Left lung (tissue), 10 donors: ENCODE results near the gene CPA2. TPM values are rescaled to one million over a fixed set of nuclear protein-coding genes. Genes with fewer than 3 reads are reported as not detected.
"Not testable (repeated sequence)": the region's sequence is repeated elsewhere in the genome, so short reads cannot be mapped to it uniquely, and the experiment has no call there.

Source experiments
- ATAC-seq: fragments of 200-7000 bp; cut with Tn5 transposase; one replicate; pipeline ENCODE4 v1.9.1; 2020; ENCODE audit warnings: moderate library complexity
- DNase-seq, 4 donors: peaks; one replicate each; pipeline ENCODE4 v3.0.0-alpha.2; 2013 to 2020
- H3K27ac ChIP-seq, 2 donors: fragments of 200-600 bp; sonication (generic) in 1 of 2; one replicate each; pipeline versions ENCODE4 v1.5.0 to v1.8.0; 2020 to 2021
- H3K27me3 ChIP-seq, 2 donors: fragments of 200-600 bp; sonication (generic) in 1 of 2; one replicate each; pipeline versions ENCODE4 v1.5.0 to v1.8.0; 2020 to 2021
- H3K36me3 ChIP-seq, 2 donors: fragments of 200-600 bp; sonication (generic) in 1 of 2; one replicate each; pipeline versions ENCODE4 v1.5.0 to v1.8.0; 2020 to 2021
- H3K4me1 ChIP-seq, 2 donors: fragments of 200-600 bp; one replicate each; pipeline ENCODE4 v1.8.0; 2021
- H3K4me3 ChIP-seq, 2 donors: fragments of 200-600 bp; sonication (generic) in 1 of 2; one replicate each; pipeline versions ENCODE4 v1.5.0 to v1.8.0; 2020 to 2021; ENCODE audit warnings: mild to moderate bottlenecking in 1 of 2
- H3K9me3 ChIP-seq, 2 donors: fragments of 200-600 bp; sonication (generic) in 1 of 2; one replicate each; pipeline versions ENCODE4 v1.5.0 to v1.8.0; 2020 to 2021
- intact Hi-C, 2 donors: fragments of 100-400 bp; cut with DNase I; formaldehyde crosslinking; loops; one replicate each; pipeline versions ENCODE4 v1.11.2 to v1.14.2; 2022
- polyA plus RNA-seq, 6 donors: library from polyadenylated mRNA; unstranded; fragments of 120-200 nt; gene quantifications; one replicate each; pipeline ENCODE4 v1.2.1, GENCODE V29; 2013; ENCODE audit not compliant: insufficient read length in 6 of 6
- total RNA-seq, 2 donors: library from RNA; stranded (reverse); fragmentation: NEBNext Ultra II Directional; extraction: Animal tissue kit (Norgen Biotek cat#: 25700); gene quantifications; one replicate each; pipeline ENCODE4 v1.2.1, GENCODE V29; 2021
- TF ChIP-seq, protein P1 (sequence below), 2 donors: fragments of 200-600 bp; sonication (generic) in 1 of 2; IDR thresholded peaks; one replicate each; pipeline versions ENCODE4 v1.5.0 to v1.8.0; 2021; ENCODE audit warnings: antibody characterized with exemption in 2 of 2
- donor health status: DM: no; HTN: yes; CAD: no.
- donor health status: DM: no; HTN: no; CAD: no.

The CPA2 gene
- total and polyA plus RNA-seq, 8 donors: 0.20 to 0.57 (median 0.33) TPM; not detected in 2

DNA sequence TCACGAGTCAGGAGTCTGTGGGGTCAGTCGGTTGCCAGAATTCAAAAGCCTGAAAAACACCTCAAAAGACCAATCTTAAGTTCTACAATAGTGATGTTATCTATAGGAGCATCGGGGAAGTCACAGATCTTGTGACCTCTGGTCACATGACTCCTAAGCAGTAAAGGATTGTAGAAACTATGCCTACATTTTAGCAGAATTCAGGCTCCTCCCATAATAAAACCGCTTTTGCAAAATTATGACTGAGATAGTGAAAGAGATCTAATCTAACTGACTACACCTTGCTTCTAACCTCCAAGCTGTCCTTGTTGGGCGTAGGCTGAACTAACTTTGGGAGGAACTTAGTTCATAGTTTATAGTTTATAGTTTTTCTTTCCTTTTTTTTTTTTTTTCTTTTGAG, 42.5 kb upstream of the CPA2 start:
- ATAC-seq (no peak), DNase-seq (no peak)
- no peak overlapping the region for H3K4me3 ChIP-seq
- H3K4me1 ChIP-seq: no peaks in the 10 kb centered on the region
- TF ChIP-seq, protein P1, sequence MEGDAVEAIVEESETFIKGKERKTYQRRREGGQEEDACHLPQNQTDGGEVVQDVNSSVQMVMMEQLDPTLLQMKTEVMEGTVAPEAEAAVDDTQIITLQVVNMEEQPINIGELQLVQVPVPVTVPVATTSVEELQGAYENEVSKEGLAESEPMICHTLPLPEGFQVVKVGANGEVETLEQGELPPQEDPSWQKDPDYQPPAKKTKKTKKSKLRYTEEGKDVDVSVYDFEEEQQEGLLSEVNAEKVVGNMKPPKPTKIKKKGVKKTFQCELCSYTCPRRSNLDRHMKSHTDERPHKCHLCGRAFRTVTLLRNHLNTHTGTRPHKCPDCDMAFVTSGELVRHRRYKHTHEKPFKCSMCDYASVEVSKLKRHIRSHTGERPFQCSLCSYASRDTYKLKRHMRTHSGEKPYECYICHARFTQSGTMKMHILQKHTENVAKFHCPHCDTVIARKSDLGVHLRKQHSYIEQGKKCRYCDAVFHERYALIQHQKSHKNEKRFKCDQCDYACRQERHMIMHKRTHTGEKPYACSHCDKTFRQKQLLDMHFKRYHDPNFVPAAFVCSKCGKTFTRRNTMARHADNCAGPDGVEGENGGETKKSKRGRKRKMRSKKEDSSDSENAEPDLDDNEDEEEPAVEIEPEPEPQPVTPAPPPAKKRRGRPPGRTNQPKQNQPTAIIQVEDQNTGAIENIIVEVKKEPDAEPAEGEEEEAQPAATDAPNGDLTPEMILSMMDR (IDR thresholded peaks at IDR 0.05): no peak
- no peak overlapping the region for H3K27ac ChIP-seq
- H3K27me3 ChIP-seq: no peaks in the 10 kb centered on the region
- no peaks in the 10 kb centered on the region for H3K36me3 ChIP-seq
- H3K9me3 ChIP-seq: no peaks in the 10 kb centered on the region
- intact Hi-C loops: no loop called here

DNA sequence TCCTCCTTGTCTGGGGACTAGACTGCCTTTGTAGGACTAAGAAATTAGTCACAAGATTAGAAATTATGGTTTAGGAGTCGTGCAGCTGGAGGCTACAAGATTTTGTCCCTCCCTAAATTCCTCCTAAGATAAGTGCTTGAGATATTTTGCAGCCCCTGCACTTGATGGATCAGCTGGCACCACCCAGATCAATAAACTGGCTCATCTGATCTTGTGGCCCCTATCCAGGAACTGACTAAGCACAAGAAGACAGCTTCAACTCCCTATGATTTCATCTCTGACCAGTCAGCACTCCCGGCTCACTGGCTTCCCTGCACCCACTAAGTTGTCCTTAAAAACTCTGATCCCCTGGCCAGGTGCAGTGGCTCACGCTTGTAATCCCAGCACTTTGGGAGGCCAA, 41.7 kb upstream of the CPA2 start:
- not testable (repeated sequence) for H3K9me3 ChIP-seq, ATAC-seq

DNA sequence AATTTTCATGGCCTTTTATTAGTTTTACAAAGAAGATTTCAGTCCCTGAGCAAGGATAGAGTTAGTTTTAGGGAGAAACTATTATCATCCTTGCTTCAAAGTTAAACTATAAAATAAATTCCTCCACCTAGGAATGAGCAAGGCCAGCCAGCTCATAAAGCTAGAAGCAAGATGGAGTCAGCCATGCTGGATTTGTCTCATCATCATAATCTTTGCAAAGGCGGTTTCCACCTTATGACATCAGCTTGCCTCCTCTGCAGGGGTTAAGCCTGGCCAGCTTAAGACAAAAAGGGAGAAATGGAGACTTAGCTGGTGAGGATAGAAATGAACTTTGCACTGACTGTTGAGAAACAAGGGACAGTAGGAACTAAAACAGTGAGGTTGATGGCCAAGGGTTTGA, 40.3 kb upstream of the CPA2 start:
- H3K27ac ChIP-seq: no peak overlapping the region
- no peak overlapping the region for H3K4me3 ChIP-seq
- ATAC-seq: no peak
- H3K27me3 ChIP-seq: no peaks in the 10 kb centered on the region
- no peak for DNase-seq
- TF ChIP-seq, protein P1 (IDR thresholded peaks at IDR 0.05): no peak
- intact Hi-C loops: no loop called here
- no peaks in the 10 kb centered on the region for H3K4me1 ChIP-seq
- no peaks in the 10 kb centered on the region for H3K36me3 ChIP-seq
- H3K9me3 ChIP-seq: no peaks in the 10 kb centered on the region

More for the DNA sequence above, 41.7 kb upstream of the CPA2 start:
- H3K27me3 ChIP-seq, H3K27ac ChIP-seq, H3K4me1 ChIP-seq, H3K36me3 ChIP-seq, H3K4me3 ChIP-seq, DNase-seq, intact Hi-C loops: not testable (repeated sequence)

DNA sequence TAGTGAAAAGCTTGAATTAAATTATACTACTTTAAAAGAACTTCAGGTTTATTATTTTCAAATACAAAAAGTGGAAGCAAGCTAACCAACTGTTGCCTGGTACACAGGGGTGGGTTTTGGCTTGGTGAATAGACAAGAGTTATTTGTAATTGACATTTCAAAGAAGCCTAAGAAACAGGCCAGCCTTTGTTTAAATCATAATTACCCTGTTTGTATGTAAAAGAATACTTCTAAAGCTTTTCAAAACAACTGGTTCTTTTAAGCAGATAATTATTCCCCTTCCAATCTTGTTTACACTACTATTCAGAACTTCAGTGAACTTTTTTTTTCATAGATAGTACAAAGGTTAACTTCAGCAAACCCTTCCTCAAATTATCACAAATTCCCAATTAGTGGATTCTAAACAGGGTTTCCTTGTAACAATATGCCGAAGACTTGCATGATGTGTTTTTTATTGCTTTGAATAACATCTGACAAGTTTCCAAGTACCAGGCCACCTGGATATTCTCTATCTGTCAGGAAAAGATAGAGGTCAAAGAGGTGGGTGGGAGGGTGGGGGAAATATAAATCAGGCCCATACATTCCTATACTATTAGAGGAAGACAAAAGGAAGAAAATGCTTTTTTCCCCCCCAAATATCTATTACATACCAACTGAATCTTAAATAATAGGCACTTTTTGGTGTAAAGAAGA, 38.6 kb upstream of the CPA2 start:
- no peaks in the 10 kb centered on the region for H3K27me3 ChIP-seq
- no peaks in the 10 kb centered on the region for H3K36me3 ChIP-seq
- ATAC-seq: no peak
- DNase-seq: no peak
- no peaks in the 10 kb centered on the region for H3K9me3 ChIP-seq
- H3K4me1 ChIP-seq: no peaks in the 10 kb centered on the region
- intact Hi-C loops: no loop called here
- no peak overlapping the region for H3K4me3 ChIP-seq
- no peak overlapping the region for H3K27ac ChIP-seq
- TF ChIP-seq, protein P1 (IDR thresholded peaks at IDR 0.05): no peak

DNA sequence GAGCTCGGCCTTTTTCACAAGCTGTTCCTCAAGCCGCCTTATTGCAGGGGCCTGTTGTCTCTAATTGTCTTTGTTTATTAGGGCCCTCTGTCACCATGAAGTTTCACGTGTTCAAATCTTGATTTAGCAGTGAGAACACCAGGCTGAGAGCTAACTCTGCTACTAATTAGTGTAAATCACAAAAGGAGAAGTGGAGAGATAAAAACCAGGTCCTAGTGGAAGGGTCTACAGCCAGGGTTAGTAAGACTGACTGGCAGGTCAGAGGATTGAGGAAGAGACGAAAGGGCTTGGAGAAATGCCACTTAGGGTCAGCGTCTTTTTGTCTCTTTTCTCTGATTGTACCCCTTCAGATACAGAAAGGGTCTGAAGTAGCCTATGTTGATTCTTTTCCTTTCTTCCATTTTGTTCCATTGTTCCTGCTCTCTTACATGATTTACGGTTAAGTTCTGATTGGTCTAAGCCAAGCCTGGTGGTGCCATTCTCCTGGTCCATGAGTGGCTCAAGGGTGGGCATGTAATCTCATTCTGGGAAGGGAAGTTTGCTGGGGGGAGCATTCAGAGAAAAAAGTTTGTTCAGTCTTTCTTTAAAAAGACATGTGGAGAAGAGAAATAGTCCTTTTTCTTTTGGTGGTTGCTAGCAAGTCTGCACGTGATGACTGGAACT, 37.7 kb upstream of the CPA2 start:
- no peaks in the 10 kb centered on the region for H3K36me3 ChIP-seq
- H3K4me1 ChIP-seq: no peaks in the 10 kb centered on the region
- H3K27me3 ChIP-seq: no peaks in the 10 kb centered on the region
- no peak for ATAC-seq
- H3K4me3 ChIP-seq: no peak overlapping the region
- TF ChIP-seq, protein P1 (IDR thresholded peaks at IDR 0.05): no peak
- no peak overlapping the region for H3K27ac ChIP-seq
- intact Hi-C loops: no loop called here
- H3K9me3 ChIP-seq: no peaks in the 10 kb centered on the region
- DNase-seq: no peak

DNA sequence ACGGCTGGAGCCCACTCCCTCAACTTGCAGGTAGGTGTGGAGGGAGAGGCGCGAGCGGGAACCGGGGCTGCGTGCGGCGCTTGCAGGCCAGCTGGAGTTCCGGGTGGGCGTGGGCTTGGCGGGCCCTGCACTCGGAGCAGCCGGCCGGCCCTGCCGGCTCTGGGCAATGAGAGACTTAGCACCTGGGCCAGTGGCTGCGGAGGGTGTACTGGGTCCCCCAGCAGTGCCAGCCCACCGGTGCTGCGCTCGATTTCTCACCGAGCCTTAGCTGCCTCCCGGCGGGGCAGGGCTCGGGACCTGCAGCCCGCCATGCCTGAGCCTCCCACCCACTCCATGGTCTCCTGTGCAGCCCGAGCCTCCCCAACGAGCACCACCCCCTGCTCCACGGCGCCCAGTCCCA, 36.7 kb upstream of the CPA2 start:
- H3K27ac ChIP-seq, intact Hi-C loops, H3K36me3 ChIP-seq, DNase-seq, H3K9me3 ChIP-seq, H3K4me3 ChIP-seq, ATAC-seq, H3K4me1 ChIP-seq, H3K27me3 ChIP-seq: not testable (repeated sequence)
